ENCODE data around the gene EGF.
"Not testable (repeated sequence)": the region's sequence is repeated elsewhere in the genome, so short reads cannot be mapped to it uniquely, and the experiment has no call there.

EGF gene

GRCh38 chr4:109912706-109913595, at the start of gene EGF:
Gene EGF, plus strand, starts transcription at chr4:109912883. Its CDS starts 453 bp downstream, at chr4:109913336.
- DNase-seq (ENCODE audit: low read depth in 2 of 2): no peak

- DNase-seq (ENCODE audit: low read depth in 2 of 2): no peak
Observed at GRCh38 chr4:109864134-109864533, 48.5 kb upstream of the EGF start.

- no peak for DNase-seq (ENCODE audit: low read depth in 2 of 2)
Observed at GRCh38 chr4:109870061-109870460, 42.6 kb upstream of the EGF start.

- DNase-seq (ENCODE audit: low read depth in 2 of 2): no peak
Observed at GRCh38 chr4:109872065-109872464, 40.6 kb upstream of the EGF start.

- DNase-seq (ENCODE audit: low read depth in 2 of 2): no peak
Observed at GRCh38 chr4:109872950-109873656, 39.6 kb upstream of the EGF start.

- DNase-seq (ENCODE audit: low read depth in 2 of 2): no peak
Observed at GRCh38 chr4:109873791-109874514, 38.7 kb upstream of the EGF start.

- DNase-seq (ENCODE audit: low read depth in 2 of 2): no peak
Observed at GRCh38 chr4:109875106-109875505, 37.6 kb upstream of the EGF start.

GRCh38 chr4:109875553-109875952, 37.1 kb upstream of the EGF start:
- not testable (repeated sequence) for DNase-seq (ENCODE audit: low read depth in 2 of 2)

GRCh38 chr4:109876634-109877265, 35.9 kb upstream of the EGF start:
- no peak for DNase-seq (ENCODE audit: low read depth in 2 of 2)

GRCh38 chr4:109877400-109877799, 35.3 kb upstream of the EGF start:
- no peak for DNase-seq (ENCODE audit: low read depth in 2 of 2)

GRCh38 chr4:109878355-109878754, 34.3 kb upstream of the EGF start:
- no peak for DNase-seq (ENCODE audit: low read depth in 2 of 2)

GRCh38 chr4:109879081-109879480, 33.6 kb upstream of the EGF start:
- DNase-seq (ENCODE audit: low read depth in 2 of 2): no peak

GRCh38 chr4:109879636-109880314, 32.9 kb upstream of the EGF start:
- DNase-seq (ENCODE audit: low read depth in 2 of 2): no peak

- no peak for DNase-seq (ENCODE audit: low read depth in 2 of 2)
Observed at GRCh38 chr4:109886303-109886702, 26.4 kb upstream of the EGF start.

GRCh38 chr4:109887071-109887470, 25.6 kb upstream of the EGF start:
- DNase-seq (ENCODE audit: low read depth in 2 of 2): no peak

- DNase-seq (ENCODE audit: low read depth in 2 of 2): no peak
Observed at GRCh38 chr4:109890076-109890475, 22.6 kb upstream of the EGF start.

GRCh38 chr4:109902559-109903251, 10.0 kb upstream of the EGF start:
- no peak for DNase-seq (ENCODE audit: low read depth in 2 of 2)

- no peak for DNase-seq (ENCODE audit: low read depth in 2 of 2)
Observed at GRCh38 chr4:109908731-109909130, 4.0 kb upstream of the EGF start.

- DNase-seq (ENCODE audit: low read depth in 2 of 2): no peak
Observed at GRCh38 chr4:109910256-109910655, 2.4 kb upstream of the EGF start.

GRCh38 chr4:109913596-109914241, 1.0 kb downstream of the EGF start:
- DNase-seq (ENCODE audit: low read depth in 2 of 2): no peak

All from activated CD8-positive, alpha-beta memory T cell treated with anti-CD3 and anti-CD28 coated beads for 4 hours (primary cell).